SKM-1 treated with dmso at 0.1 percent for 144 hours (cell line): Measurements from ENCODE around the gene DUS3L.
"Not testable (repeated sequence)": the region's sequence is repeated elsewhere in the genome, so short reads cannot be mapped to it uniquely, and the experiment has no call there.

ENCODE experiments used
- DNase-seq: peaks from one replicate; lab custom pipeline; 2025; ENCODE audit not compliant: unreplicated experiment; lab: John Stamatoyannopoulos, UW

The DUS3L gene

DNA sequence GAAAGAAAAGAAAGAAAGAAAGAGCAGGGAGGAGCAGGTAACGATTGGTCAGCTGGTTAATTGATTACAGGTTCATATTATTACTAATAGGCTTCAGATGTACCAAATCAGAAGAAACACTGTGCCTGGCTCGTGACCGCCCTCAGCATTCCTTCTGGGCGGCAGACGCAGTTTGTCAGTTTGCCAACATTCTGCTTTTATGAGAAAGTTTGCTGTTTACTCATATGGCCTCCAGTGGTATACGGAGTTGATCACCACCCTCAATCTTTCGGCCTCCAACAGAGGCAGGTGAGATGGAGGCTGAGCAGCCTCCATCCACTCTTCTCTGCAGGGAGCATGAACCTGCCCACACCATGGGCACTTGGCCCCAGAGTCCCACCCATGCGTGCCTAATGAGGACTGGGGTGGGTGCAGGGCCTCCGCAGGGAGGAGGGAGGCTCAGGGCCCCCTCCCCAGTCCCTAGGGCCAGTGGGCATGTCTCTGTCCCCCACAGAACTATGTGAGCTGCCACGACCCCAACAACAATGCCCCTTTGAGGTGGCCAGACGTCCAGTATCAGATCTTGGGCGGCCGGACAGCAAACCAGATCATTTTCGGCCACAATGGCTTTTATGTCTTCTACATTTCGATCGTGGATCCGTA lies 15.2 kb downstream of the DUS3L start:
- no peak for DNase-seq

DNA sequence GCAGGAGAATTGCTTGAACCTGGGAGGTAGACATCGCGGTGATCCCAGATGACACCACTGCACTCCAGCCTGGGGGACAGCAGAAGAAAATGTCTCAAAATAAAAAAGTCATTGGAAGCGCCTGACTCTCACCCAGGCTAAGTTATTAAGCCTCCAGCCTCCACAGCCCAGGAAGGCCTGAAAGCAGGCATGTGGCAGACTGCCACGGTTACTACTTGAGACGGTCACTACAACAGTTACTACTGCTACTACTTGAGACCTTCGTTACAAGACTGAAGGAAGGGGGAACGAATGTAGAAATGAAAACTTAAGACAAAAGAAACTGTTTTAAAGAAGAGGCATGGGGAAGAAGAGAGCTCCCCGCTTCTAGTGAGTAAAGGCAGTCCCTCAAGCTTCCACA lies 16.0 kb downstream of the DUS3L start:
- no peak for DNase-seq

DNA sequence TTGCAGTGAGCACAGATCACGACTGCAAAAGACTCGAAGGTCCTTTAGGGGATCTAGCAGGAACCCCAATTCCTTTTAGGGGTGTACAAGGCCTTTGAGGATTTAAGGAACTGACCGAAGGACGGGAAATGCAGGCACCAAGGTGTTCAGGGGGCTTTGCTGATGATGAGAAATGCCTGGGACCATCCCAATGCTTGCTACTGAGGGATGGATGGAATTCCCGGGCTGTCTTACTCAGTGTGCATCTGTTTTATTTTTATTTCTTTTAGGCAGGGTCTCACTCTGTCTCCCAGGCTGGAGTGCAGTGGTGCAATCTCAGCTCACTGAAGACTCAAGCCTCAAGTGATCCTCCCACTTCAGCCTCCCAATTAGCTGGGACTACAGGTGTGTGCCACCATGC lies 17.7 kb downstream of the DUS3L start:
- DNase-seq, result no peak

DNA sequence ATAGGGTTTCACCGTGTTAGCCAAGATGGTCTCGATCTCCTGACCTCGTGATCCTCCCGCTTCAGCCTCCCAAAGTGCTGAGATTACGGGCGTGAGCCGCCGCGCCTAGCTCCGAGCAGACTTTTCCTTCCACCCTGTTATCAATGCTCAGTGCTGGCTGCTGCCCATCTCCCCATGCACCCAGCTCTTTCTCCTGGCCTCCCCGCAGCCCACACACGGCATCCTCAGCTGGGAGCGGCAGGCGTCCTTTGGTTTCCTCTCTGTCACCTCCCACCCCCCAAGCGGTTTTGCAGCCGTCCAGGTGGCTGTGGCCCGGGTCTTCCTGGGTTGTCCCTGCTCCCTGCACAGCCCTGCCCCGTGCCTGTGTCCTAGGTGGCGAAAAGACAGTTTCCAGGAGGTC lies 18.5 kb downstream of the DUS3L start:
- DNase-seq, result no peak

- DNase-seq, result no peak
Measured at GRCh38 chr19:5767949-5768348, 23.0 kb downstream of the DUS3L start.

GRCh38 chr19:5765220-5765619 lies 25.7 kb downstream of the DUS3L start:
- DNase-seq, result no peak

- DNase-seq, result no peak
Measured at GRCh38 chr19:5762608-5763217, 28.2 kb downstream of the DUS3L start.

GRCh38 chr19:5753743-5754142 lies 37.2 kb downstream of the DUS3L start:
- DNase-seq, result no peak

- no peak for DNase-seq
Measured at GRCh38 chr19:5751709-5752108, 39.3 kb downstream of the DUS3L start.

DNA sequence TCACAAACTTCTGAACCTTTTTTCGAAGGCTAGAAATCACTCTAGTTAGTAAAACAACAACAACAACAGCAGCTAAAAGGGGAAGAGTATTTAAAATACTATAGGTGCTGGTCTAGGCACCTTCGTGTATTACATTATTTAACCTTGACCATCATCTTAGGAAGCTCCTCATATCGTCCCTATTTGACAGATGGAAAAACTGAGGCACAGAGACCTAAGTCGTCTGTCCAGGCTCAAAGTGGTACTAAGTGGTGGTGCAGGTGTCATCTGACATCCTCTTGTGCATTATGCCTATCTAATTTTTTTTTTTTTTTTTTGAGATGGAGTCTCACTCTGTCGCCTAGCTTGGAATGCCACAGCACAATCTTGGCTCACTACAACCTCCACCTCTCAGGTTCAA lies 41.5 kb downstream of the DUS3L start:
- DNase-seq, result no peak

GRCh38 chr19:5748920-5749319 lies 42.0 kb downstream of the DUS3L start:
- DNase-seq, result not testable (repeated sequence)

- not testable (repeated sequence) for DNase-seq
Measured at GRCh38 chr19:5744999-5745398, 46.0 kb downstream of the DUS3L start.

DNA sequence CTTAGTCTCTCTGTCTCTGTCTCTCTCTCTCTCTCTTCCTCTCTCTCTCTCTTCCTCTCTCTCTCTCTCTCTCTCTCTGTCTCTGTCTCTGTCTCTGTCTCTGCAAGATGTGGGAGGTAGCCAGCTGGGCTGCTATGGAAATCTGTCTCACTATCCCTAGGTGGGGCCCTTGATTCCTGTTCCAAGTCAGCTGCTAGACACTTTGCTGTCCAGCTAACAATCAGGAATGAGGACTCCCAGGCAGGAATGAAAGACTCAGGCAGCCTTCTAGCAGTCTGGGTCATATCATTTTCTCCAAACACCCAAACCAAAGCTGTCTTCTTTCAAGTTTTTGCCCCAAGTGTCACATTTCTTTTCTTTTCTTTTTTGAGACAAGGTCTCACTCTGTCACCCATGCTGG lies 47.3 kb downstream of the DUS3L start:
- DNase-seq, result no peak

GRCh38 chr19:5742051-5742450 lies 48.9 kb downstream of the DUS3L start:
- DNase-seq, result no peak

GRCh38 chr19:5738423-5738822 lies 52.5 kb downstream of the DUS3L start:
- no peak for DNase-seq
